GM18508 (cell line): ENCODE results near the gene MICAL3.
"Not testable (repeated sequence)": the region's sequence is repeated elsewhere in the genome, so short reads cannot be mapped to it uniquely, and the experiment has no call there.

Source experiments
- ATAC-seq: cut with Tn5 transposase; IDR thresholded peaks from one replicate; pipeline ENCODE4 v1.9.1; 2021; ENCODE audit warnings: moderate number of reproducible peaks; ENCODE audit not compliant: insufficient read depth, unreplicated experiment

The MICAL3 gene

GRCh38 chr22:17876878-17877855 is 147.2 kb downstream of the MICAL3 start:
- ATAC-seq = not testable (repeated sequence)

GRCh38 chr22:17876306-17876831 is 148.0 kb downstream of the MICAL3 start:
- ATAC-seq = no peak

- ATAC-seq = no peak
Observed at GRCh38 chr22:17875631-17876030, 148.7 kb downstream of the MICAL3 start.

DNA sequence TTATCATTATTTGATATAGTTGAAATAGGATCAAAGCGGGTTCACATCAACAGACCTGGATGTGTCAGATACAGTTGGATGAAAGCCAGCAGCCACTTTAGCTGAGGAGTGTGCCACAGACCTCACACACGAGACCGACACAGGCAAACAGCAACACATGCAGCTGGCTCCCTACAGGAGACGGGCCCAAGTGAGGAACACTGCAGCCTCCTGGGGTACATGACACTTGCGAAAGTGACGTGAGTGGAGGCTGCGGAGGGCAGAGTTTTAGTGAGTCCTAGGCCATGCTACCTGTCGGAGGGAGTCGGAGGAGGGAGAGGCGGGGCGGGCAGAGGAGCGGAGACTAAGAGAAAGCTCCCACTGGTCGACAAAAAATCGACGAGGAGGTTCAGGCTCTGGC is 149.2 kb downstream of the MICAL3 start:
- ATAC-seq = no peak

GRCh38 chr22:17874231-17874905 is 150.0 kb downstream of the MICAL3 start:
- no peak for ATAC-seq

DNA sequence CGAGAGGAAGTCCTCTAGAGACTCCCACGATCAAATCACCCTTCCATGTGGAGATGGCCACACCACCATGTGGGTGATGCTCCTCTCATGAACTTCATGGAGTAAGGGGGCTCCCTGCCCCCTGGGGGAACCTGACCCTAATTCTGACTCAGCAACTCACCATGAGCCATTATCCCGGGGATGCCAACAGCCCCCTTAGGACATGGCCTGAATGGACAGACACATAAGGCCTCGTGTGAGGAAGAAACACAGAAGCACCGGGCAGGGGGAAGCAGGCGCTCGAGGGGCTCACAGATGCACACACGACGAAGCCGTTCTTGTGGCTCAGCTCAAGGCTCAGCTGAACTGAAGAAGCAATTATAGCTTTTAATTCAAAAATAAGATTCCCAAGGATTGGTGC is 150.6 kb downstream of the MICAL3 start:
- no peak for ATAC-seq

- ATAC-seq = no peak
Observed at GRCh38 chr22:17873116-17873515, 151.2 kb downstream of the MICAL3 start.

DNA sequence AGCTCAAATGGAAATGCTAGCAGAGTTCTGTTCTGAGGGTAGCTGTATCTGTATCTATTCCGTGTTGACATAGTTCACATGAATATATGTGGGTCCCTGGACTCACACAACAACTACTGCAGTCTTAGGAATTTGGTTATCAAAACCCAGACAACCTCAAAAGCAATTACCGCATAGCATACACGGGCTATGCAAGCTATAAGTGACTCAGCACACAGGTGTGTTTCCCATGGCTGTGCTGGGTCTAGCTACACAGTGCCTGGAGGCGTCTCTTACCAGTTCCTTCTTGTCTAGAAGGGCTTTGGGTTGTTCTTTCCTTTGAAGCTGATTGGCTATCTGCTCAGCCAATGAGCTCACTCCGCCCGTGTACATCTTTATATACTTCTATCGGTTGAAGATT is 151.9 kb downstream of the MICAL3 start:
- no peak for ATAC-seq

DNA sequence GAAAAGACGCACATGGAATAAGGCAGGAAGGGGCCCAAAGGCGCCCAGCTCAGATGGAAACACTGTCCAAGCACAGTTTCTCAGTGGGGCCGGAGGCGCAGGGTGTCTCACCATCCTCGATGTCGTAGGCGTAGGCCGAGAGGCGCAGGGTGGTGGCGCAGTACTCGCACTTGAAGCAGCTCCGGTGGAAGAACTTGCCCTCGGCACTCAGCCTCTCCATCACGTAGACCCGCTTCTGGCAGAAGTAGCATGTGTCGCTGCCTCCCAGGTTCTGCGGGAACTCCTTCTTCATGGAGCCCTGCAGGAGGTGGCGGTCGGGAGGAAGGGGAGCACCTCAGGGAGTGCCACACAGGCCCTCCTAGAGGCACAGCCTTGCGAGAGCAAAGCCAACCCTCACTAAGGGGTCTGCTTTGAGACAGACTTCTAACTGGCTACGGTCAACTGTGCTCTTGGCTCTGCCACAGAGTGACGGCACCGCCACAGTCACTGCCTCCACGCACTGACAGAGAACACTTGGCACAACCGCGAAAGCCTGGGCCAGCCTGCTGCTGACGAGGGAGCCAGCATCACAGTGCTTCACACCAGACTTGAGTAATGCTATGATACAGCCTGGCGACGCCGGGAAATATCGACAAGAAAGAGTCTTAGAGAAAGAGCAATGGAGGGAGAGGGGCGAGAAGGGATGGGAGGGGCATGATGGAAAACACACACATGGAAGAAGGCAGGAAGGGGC is 152.5 kb downstream of the MICAL3 start:
- ATAC-seq = no peak

DNA sequence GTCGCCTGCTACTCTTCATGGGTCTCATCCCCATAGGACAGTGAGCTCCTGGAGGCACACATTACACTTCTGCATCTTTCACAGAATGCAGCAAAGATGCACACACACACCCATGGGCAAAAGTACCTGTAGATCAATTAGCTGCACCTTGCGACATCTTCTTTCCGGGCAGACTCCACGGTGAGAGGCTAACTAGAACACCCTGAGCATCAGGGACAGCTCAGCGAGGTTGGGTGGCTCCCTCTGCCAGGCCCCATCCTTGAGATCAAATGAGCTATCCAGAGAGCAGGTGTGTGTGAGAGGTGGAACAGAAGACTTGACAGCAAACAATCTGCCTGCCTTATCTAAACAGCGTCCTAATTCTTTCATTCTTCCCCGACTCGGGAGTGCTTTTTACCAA is 154.0 kb downstream of the MICAL3 start:
- ATAC-seq = no peak

DNA sequence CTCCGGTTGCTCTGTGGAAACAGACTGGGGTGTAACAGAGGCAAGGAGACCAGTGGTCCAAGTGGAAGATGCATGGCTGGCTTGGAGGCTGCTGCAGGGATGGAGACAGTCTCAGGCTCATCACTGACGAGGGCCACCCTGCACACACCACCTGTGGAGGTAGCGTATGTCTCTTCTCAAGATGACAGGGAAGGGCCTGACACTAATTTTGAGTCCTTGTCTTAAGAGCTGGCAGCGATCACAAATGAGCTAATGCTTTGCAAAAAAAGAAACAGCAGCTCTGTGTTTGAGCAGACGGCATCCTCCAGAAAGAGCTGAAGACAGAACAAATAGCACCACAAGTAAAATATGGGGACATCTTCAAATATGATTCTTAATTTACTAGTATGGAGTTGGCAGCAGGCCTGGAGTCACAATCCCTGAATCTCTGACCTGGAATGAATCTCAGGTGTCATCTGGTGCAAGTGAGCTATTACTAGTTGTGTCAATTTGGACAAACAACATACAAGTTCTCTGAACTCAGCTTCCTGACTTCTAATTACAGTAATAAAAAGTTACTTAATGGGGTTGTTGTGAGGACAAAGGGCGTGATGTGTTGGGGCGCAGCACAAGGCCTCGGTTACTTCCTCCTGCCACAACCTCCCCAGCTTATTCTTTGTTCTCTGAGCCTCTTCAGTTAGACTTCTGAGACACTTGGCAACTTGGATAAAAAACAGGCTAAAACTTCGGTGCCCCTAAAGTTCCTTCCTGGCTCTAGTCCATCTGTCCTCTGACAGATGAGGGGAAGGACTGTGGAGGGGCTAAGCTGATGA is 154.9 kb downstream of the MICAL3 start:
- no peak for ATAC-seq

DNA sequence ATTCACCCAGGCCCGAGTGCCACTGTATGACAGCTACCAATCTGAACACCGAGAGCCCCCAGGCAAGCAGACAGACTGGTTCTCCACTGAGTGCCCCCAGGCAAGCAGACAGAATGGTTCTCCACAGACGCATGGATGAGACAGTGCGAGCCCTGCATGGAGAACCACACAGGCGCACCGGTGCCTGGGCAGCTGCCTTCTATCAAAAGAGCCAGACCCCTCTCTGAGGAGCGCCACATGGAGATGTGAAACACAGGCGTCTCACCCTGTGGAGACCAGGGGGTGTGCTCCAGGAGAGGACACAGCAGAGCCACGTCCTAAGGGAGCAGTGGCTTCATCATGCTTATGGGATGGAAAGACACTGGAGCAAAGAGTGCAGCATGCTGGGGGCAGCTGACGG is 155.6 kb downstream of the MICAL3 start:
- ATAC-seq = no peak

DNA sequence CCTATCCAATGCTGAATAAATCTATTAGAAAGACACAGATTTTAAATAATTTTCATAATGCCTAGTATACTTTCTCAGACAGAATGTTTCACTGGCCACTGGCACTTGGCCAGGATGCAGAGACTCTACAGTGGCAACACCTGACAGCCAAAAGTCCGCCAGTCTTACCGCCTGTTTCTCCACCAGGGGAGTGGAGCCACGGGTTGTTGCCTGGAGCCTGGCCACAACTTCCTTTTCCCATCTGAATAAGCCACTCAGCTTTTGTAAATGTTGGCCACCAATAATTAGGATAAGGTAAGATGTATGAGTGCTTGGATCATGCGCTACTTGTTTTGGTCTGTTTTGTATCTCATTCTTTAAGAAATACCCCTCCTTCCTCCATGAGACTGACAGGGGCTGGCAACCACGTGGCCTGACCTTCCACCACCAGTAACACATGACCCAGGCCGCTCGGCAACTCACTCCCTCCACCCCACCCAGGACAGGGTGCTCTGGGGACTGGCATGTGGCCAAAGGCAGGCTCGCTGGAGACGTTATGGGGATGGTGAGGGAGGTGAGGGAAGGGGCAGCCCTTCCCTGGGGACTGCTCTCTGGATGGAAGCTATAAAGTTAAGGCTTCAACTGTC is 157.1 kb downstream of the MICAL3 start:
- no peak for ATAC-seq

DNA sequence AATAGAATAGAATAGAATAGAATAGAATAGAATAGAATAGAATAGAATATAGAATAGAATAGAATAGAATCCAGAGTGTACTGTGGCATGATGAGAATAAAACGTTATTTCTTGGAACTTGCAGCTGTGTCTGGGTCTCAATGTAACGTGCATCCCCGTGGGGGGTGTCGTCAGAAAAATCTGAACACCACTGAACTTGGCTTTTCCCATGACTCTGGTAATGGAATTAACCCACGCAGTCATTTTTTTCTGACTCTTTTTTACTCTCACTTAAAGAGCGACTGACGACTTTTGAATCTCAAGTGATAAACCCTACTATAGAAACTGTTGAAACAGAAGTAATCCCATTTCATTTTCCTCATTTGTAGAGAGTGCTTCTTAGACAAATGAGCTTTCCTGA is 157.7 kb downstream of the MICAL3 start:
- ATAC-seq = no peak

GRCh38 chr22:17866127-17866526 is 158.2 kb downstream of the MICAL3 start:
- ATAC-seq = no peak

- no peak for ATAC-seq
Observed at GRCh38 chr22:17865183-17866055, 158.9 kb downstream of the MICAL3 start.

- ATAC-seq = no peak
Observed at GRCh38 chr22:17864398-17865182, 159.8 kb downstream of the MICAL3 start.
